GM19463 (cell line): Measurements from ENCODE around the gene FAM53A.

Source experiments
- ATAC-seq: cut with Tn5 transposase; IDR thresholded peaks from one replicate; pipeline ENCODE4 v1.9.1; 2021; ENCODE audit warnings: mild to moderate bottlenecking, moderate library complexity; ENCODE audit not compliant: unreplicated experiment

The FAM53A gene

GRCh38 chr4:1595789-1596325 is 88.3 kb downstream of the FAM53A start:
- no peak for ATAC-seq

- ATAC-seq: no peak
These were observed 89.0 kb downstream of the FAM53A start for GRCh38 chr4:1594871-1595788.

- no peak for ATAC-seq
These were observed 90.2 kb downstream of the FAM53A start for GRCh38 chr4:1593881-1594345.

- no peak for ATAC-seq
These were observed 90.7 kb downstream of the FAM53A start for GRCh38 chr4:1593458-1593857.

GRCh38 chr4:1592709-1593417 is 91.2 kb downstream of the FAM53A start:
- no peak for ATAC-seq

GRCh38 chr4:1592068-1592708 is 91.9 kb downstream of the FAM53A start:
- ATAC-seq: no peak

GRCh38 chr4:1591107-1591506 is 93.0 kb downstream of the FAM53A start:
- ATAC-seq: no peak

GRCh38 chr4:1590244-1590643 is 93.9 kb downstream of the FAM53A start:
- ATAC-seq: no peak
